GM18520 (cell line): Measurements from ENCODE around the gene KRT2.

ENCODE experiments used
- ATAC-seq: cut with Tn5 transposase; IDR thresholded peaks from one replicate; pipeline ENCODE4 v1.9.1; 2021; ENCODE audit not compliant: unreplicated experiment

KRT2 gene

GRCh38 chr12:52617403-52617785 lies 34.6 kb downstream of the KRT2 start:
- no peak for ATAC-seq

- no peak for ATAC-seq
Measured at GRCh38 chr12:52616680-52617402, 35.2 kb downstream of the KRT2 start.

- ATAC-seq, result no peak
Measured at GRCh38 chr12:52615912-52616311, 36.1 kb downstream of the KRT2 start.

- ATAC-seq, result no peak
Measured at GRCh38 chr12:52615208-52615868, 36.7 kb downstream of the KRT2 start.

- ATAC-seq, result no peak
Measured at GRCh38 chr12:52614381-52615207, 37.4 kb downstream of the KRT2 start.

GRCh38 chr12:52613384-52614030 lies 38.5 kb downstream of the KRT2 start:
- no peak for ATAC-seq

- ATAC-seq, result no peak
Measured at GRCh38 chr12:52612431-52613383, 39.3 kb downstream of the KRT2 start.

- no peak for ATAC-seq
Measured at GRCh38 chr12:52611080-52611468, 40.9 kb downstream of the KRT2 start.

- no peak for ATAC-seq
Measured at GRCh38 chr12:52608826-52609630, 43.0 kb downstream of the KRT2 start.

- no peak for ATAC-seq
Measured at GRCh38 chr12:52608161-52608560, 43.9 kb downstream of the KRT2 start.

GRCh38 chr12:52607314-52607713 lies 44.7 kb downstream of the KRT2 start:
- ATAC-seq, result no peak

- ATAC-seq, result no peak
Measured at GRCh38 chr12:52606581-52607218, 45.3 kb downstream of the KRT2 start.

- no peak for ATAC-seq
Measured at GRCh38 chr12:52606096-52606495, 45.9 kb downstream of the KRT2 start.

GRCh38 chr12:52605542-52605941 lies 46.5 kb downstream of the KRT2 start:
- ATAC-seq, result no peak

- no peak for ATAC-seq
Measured at GRCh38 chr12:52604859-52605258, 47.2 kb downstream of the KRT2 start.

GRCh38 chr12:52603314-52603713 lies 48.7 kb downstream of the KRT2 start:
- ATAC-seq, result no peak

GRCh38 chr12:52602552-52602951 lies 49.5 kb downstream of the KRT2 start:
- ATAC-seq, result no peak

GRCh38 chr12:52601671-52602070 lies 50.3 kb downstream of the KRT2 start:
- ATAC-seq, result no peak

- ATAC-seq, result no peak
Measured at GRCh38 chr12:52600941-52601481, 51.0 kb downstream of the KRT2 start, which contains the start of gene KRT72. TSS of gene KRT72 (minus strand) at chr12:52601463. CDS start at chr12:52601452, 11 bp downstream.
